ENCODE results near the gene NPLOC4. TPM values are rescaled to one million over a fixed set of nuclear protein-coding genes. Genes with fewer than 3 reads are reported as not detected.
A peak's percentile ranks its signal among the peaks of the same experiment; 100 is the strongest.

NPLOC4 gene
- total and polyA plus RNA-seq, 2 of the 13 experiments (the other 11 are each of a cell fraction or from before 2014, with no cell fraction given): 57.0 to 97.0 TPM

GRCh38 chr17:81511804-81512561, 124.9 kb downstream of the NPLOC4 start (continued):
- no peak for TF ChIP-seq KIAA2018 (CRISPR knock-in tag; IDR thresholded peaks at IDR 0.05; ENCODE audit: borderline replicate concordance)
- no peak for TF ChIP-seq ZBTB38 (CRISPR knock-in tag; IDR thresholded peaks at IDR 0.05)
- TF ChIP-seq PCBP1 (IDR thresholded peaks at IDR 0.05; ENCODE audit: borderline replicate concordance, low read depth, low read length): 0 out of 2 replicates have a peak, but pooled peaks have one; percentile 42
- no peak for TF ChIP-seq BCL6 (CRISPR knock-in tag; IDR thresholded peaks at IDR 0.05)
- TF ChIP-seq WIZ (CRISPR knock-in tag; IDR thresholded peaks at IDR 0.05): 0 out of 2 replicates have a peak, but pooled peaks have one; percentile 73
- TF ChIP-seq EZH2 (conservative IDR thresholded peaks at IDR 0.05; ENCODE audit: low read depth, low read length): no peak
- TF ChIP-seq, protein P1, sequence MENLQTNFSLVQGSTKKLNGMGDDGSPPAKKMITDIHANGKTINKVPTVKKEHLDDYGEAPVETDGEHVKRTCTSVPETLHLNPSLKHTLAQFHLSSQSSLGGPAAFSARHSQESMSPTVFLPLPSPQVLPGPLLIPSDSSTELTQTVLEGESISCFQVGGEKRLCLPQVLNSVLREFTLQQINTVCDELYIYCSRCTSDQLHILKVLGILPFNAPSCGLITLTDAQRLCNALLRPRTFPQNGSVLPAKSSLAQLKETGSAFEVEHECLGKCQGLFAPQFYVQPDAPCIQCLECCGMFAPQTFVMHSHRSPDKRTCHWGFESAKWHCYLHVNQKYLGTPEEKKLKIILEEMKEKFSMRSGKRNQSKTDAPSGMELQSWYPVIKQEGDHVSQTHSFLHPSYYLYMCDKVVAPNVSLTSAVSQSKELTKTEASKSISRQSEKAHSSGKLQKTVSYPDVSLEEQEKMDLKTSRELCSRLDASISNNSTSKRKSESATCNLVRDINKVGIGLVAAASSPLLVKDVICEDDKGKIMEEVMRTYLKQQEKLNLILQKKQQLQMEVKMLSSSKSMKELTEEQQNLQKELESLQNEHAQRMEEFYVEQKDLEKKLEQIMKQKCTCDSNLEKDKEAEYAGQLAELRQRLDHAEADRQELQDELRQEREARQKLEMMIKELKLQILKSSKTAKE (CRISPR knock-in tag; IDR thresholded peaks at IDR 0.05; ENCODE audit: borderline replicate concordance): no peak
- TF ChIP-seq MTA1 (CRISPR knock-in tag; IDR thresholded peaks at IDR 0.05; ENCODE audit: borderline replicate concordance): 0 out of 2 replicates have a peak, but pooled peaks have one; percentile 5
- no peak for TF ChIP-seq NBN (conservative IDR thresholded peaks at IDR 0.05)
- TF ChIP-seq ZNF841 (CRISPR knock-in tag; IDR thresholded peaks at IDR 0.05; ENCODE audit: borderline replicate concordance): no peak; the same call in 1 of the 2 replicates
- TF ChIP-seq, protein P2, sequence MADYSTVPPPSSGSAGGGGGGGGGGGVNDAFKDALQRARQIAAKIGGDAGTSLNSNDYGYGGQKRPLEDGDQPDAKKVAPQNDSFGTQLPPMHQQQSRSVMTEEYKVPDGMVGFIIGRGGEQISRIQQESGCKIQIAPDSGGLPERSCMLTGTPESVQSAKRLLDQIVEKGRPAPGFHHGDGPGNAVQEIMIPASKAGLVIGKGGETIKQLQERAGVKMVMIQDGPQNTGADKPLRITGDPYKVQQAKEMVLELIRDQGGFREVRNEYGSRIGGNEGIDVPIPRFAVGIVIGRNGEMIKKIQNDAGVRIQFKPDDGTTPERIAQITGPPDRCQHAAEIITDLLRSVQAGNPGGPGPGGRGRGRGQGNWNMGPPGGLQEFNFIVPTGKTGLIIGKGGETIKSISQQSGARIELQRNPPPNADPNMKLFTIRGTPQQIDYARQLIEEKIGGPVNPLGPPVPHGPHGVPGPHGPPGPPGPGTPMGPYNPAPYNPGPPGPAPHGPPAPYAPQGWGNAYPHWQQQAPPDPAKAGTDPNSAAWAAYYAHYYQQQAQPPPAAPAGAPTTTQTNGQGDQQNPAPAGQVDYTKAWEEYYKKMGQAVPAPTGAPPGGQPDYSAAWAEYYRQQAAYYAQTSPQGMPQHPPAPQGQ (CRISPR knock-in tag; IDR thresholded peaks at IDR 0.05; ENCODE audit: borderline replicate concordance): no peak
- TF ChIP-seq KLF9 (CRISPR knock-in tag; IDR thresholded peaks at IDR 0.05; ENCODE audit: low read depth): no peak
- no peak for TF ChIP-seq CEBPB (IDR thresholded peaks at IDR 0.05; ENCODE audit: borderline replicate concordance, low read depth, low read length)
- no peak for TF ChIP-seq SUZ12 (IDR thresholded peaks at IDR 0.05; ENCODE audit: low read depth, low read length)

Measured in HepG2 (cell line).